ENCODE measurements around the gene CCDC167.

DNA sequence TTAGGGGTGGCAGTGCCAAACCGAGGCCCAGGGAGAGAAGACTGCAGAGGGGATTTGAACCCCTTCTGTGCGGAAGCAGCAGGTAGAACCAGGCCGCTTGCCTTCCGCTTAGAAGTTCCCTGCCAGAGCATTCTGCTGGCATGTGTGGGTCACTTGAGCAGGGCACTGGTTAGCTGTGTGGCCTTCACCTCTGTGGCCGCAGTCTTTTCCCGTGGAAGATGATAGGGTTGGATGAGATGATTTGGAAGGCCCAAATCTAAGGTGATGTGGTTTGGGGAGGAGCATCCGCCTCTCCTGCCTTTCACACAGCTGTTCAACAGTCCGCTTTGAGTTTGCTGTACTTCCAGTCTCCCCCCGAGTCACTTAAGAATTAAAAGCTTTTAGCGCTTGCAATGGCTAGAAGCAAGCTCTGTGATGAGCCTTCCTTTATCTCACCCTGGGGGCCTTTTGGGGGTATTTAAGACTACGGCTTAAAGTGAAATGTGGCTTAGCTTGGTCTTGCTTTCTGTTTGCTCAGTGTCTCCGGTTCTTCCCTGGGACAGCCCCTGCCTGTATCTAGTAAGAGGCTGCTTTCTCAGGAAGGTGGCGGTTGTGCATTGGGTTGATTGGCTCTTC, 65.9 kb downstream of the CCDC167 start:
- TF ChIP-seq CTCF (IDR thresholded peaks at IDR 0.05 in 8 of 11, conservative IDR thresholded peaks at IDR 0.05 in 3 of 11) = no peak
- TF ChIP-seq POLR2AphosphoS5 (IDR thresholded peaks at IDR 0.05) = no peak
